Neural progenitor cell (in vitro differentiated cells): ENCODE results near the gene ISM2.

ENCODE experiments used
- EZH2 ChIP-seq: fragments of 200-600 bp; sonication (generic); IDR thresholded peaks from 2 replicates; pipeline ENCODE4 v1.6.1; 2017; ENCODE audit warnings: antibody characterized with exemption, mild to moderate bottlenecking, moderate library complexity
- EZH2phosphoT487 ChIP-seq: fragments of 200-600 bp; sonication (generic); IDR thresholded peaks from 2 replicates; pipeline ENCODE4 v1.6.1; 2017; ENCODE audit warnings: antibody characterized with exemption
- TF ChIP-seq, protein P1 (sequence below): fragments of 200-600 bp; sonication (generic); IDR thresholded peaks from 2 replicates; pipeline ENCODE4 v1.5.1; 2017; ENCODE audit warnings: antibody characterized with exemption, mild to moderate bottlenecking

DNA sequence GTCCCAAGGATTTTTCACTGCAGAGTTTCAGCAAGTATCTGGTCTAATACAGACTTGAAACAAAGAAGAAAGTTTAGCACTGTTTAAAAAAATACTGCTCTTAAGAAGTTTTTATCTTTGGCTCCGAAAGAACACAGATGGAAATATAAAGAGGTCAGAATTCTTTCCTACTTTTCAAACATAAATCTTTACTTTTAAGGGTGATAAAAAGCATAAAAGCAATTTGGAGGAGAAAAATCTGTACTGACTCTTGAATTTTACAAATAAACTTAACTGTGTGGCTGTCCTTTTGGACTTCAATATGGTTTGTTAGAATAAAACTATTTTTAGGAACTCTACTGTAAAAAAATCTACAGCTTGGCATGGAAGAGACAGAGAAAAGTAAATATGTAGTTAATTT, 27.6 kb upstream of the ISM2 start:
- TF ChIP-seq, protein P1, sequence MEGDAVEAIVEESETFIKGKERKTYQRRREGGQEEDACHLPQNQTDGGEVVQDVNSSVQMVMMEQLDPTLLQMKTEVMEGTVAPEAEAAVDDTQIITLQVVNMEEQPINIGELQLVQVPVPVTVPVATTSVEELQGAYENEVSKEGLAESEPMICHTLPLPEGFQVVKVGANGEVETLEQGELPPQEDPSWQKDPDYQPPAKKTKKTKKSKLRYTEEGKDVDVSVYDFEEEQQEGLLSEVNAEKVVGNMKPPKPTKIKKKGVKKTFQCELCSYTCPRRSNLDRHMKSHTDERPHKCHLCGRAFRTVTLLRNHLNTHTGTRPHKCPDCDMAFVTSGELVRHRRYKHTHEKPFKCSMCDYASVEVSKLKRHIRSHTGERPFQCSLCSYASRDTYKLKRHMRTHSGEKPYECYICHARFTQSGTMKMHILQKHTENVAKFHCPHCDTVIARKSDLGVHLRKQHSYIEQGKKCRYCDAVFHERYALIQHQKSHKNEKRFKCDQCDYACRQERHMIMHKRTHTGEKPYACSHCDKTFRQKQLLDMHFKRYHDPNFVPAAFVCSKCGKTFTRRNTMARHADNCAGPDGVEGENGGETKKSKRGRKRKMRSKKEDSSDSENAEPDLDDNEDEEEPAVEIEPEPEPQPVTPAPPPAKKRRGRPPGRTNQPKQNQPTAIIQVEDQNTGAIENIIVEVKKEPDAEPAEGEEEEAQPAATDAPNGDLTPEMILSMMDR, result no peak
- no peak for TF ChIP-seq EZH2
- TF ChIP-seq EZH2phosphoT487, result no peak
